K562 (cell line): Measurements from ENCODE around the gene TMED4. TPM values are rescaled to one million over a fixed set of nuclear protein-coding genes. Genes with fewer than 3 reads are reported as not detected.

Experiments
- ARID1B ChIP-seq: fragments of 450-650 bp; IDR thresholded peaks from 2 replicates; pipeline ENCODE4 v1.6.1; 2016; ENCODE audit warnings: antibody characterized with exemption, mild to moderate bottlenecking, inconsistent platforms
- ATF7 ChIP-seq: fragments of 450-650 bp; IDR thresholded peaks from 2 replicates; pipeline ENCODE4 v1.7.1; 2014; ENCODE audit warnings: mild to moderate bottlenecking, moderate library complexity
- BRD4 ChIP-seq: fragments of 200-600 bp; sonication (generic); IDR thresholded peaks from 2 replicates; pipeline ENCODE4 v1.6.1; 2017; ENCODE audit warnings: inconsistent platforms
- CHCHD3 ChIP-seq: fragments of 250-450 bp; sonication (Bioruptor Pico); IDR thresholded peaks from 2 replicates; pipeline ENCODE4 v2.1.2; 2022; ENCODE audit warnings: mild to moderate bottlenecking
- ELF4 ChIP-seq: fragments of 450-650 bp; formaldehyde crosslinking; IDR thresholded peaks from 2 replicates; pipeline ENCODE4 v1.4.0; 2022; ENCODE audit warnings: missing genetic modification characterization
- ERF ChIP-seq: fragments of 450-650 bp; formaldehyde crosslinking; IDR thresholded peaks from 2 replicates; pipeline ENCODE4 v1.4.0; 2020; ENCODE audit warnings: mild to moderate bottlenecking, mixed read lengths
- ETV5 ChIP-seq: sonication (generic); formaldehyde crosslinking; IDR thresholded peaks from 2 replicates; pipeline ENCODE4 v1.4.0; 2020; ENCODE audit warnings: low read depth, mild to moderate bottlenecking, missing genetic modification reagents
- FOXM1 ChIP-seq, 2 experiments: fragments of 450-650 bp in 1 of 2; sonication (generic) in 1 of 2; formaldehyde crosslinking in 1 of 2; IDR thresholded peaks; 2 replicates each; pipeline versions ENCODE4 v1.6.1 to v1.9.0; 2017 to 2022; ENCODE audit warnings: low read depth in 2 of 2, mild to moderate bottlenecking in 2 of 2, missing genetic modification reagents in 1 of 2, moderate library complexity in 1 of 2
- HNRNPLL ChIP-seq: fragments of 200-400 bp; formaldehyde crosslinking; IDR thresholded peaks from 2 replicates; pipeline ENCODE4 v1.6.1; 2017; ENCODE audit warnings: low read length, low read depth, mild to moderate bottlenecking; ENCODE audit not compliant: poor library complexity, severe bottlenecking
- MEF2A ChIP-seq: IDR thresholded peaks from 2 replicates; pipeline ENCODE4 v1.6.1; 2011; ENCODE audit warnings: low read depth, mild to moderate bottlenecking, low read length, moderate library complexity; ENCODE audit not compliant: control insufficient read depth
- MEIS2 ChIP-seq: fragments of 450-650 bp; IDR thresholded peaks from 2 replicates; pipeline ENCODE4 v1.6.1; 2014; ENCODE audit warnings: mild to moderate bottlenecking; ENCODE audit not compliant: partially characterized antibody
- NCOA1 ChIP-seq: fragments of 450-650 bp; IDR thresholded peaks from 2 replicates; pipeline ENCODE4 v1.6.1; 2016; ENCODE audit warnings: low read depth
- NFXL1 ChIP-seq: fragments of 450-650 bp; formaldehyde crosslinking; IDR thresholded peaks from 2 replicates; pipeline ENCODE4 v1.4.0; 2021; ENCODE audit warnings: mild to moderate bottlenecking
- NKRF ChIP-seq: fragments of 450-650 bp; IDR thresholded peaks from 2 replicates; pipeline ENCODE4 v1.6.1; 2016; ENCODE audit warnings: borderline replicate concordance
- TCF3 ChIP-seq: sonication (generic); formaldehyde crosslinking; IDR thresholded peaks from 2 replicates; pipeline ENCODE4 v1.4.0; 2020; ENCODE audit warnings: mild to moderate bottlenecking, missing genetic modification reagents
- U2AF2 ChIP-seq: fragments of 200-400 bp; formaldehyde crosslinking; optimal IDR thresholded peaks from 2 replicates; pipeline ENCODE3; 2017; ENCODE audit warnings: low read depth, mild to moderate bottlenecking, low read length
- ZBTB11 ChIP-seq, 3 experiments: fragments of 200-800 bp in 1 of 3; fragments of 250-450 bp in 1 of 3; fragments of 450-650 bp in 1 of 3; sonication (Bioruptor Pico) in 1 of 3; sonication (Bioruptor generic) in 1 of 3; formaldehyde crosslinking in 1 of 3; IDR thresholded peaks; 2 replicates each; pipeline versions ENCODE4 v1.6.1 to v1.8.0; 2016 to 2022; ENCODE audit warnings: mild to moderate bottlenecking in 2 of 3, missing genetic modification characterization in 2 of 3, missing compliant biosample characterization in 1 of 3, moderate library complexity in 1 of 3
- ZKSCAN1 ChIP-seq: fragments of 150-350 bp; IDR thresholded peaks from 2 replicates; pipeline ENCODE4 v1.6.1; 2016; ENCODE audit warnings: low read depth, low read length
- ZNF174 ChIP-seq: fragments of 250-450 bp; sonication (Bioruptor Pico); IDR thresholded peaks from 2 replicates; pipeline ENCODE4 v1.4.0; 2020; ENCODE audit warnings: mild to moderate bottlenecking
- ZNF431 ChIP-seq: sonication (generic); formaldehyde crosslinking; IDR thresholded peaks from 2 replicates; pipeline ENCODE4 v1.8.0; 2022; ENCODE audit warnings: mild to moderate bottlenecking, missing genetic modification reagents
- polyA plus RNA-seq, 8 experiments: library from polyadenylated mRNA; depleted of rRNA in 4 of 8; stranded (reverse) in 5 of 8; unstranded in 3 of 8; fragments of >200 nt; fragmentation: Nextera tagmentation in 2 of 8; fragmentation: Illumina TruSeq in 1 of 8; extraction: Ambion mirVana in 2 of 8; extraction: Trizol in 1 of 8; gene quantifications; 2 replicates each; pipeline versions ENCODE4 v1.2.1 to v1.2.3, GENCODE V29; 2011 to 2014; ENCODE audit warnings: inconsistent platforms in 1 of 8, missing spikeins in 1 of 8
- total RNA-seq, 7 experiments: library from RNA; depleted of rRNA in 6 of 7; stranded (reverse); fragments of >200 nt in 6 of 7; fragmentation: Illumina TruSeq in 2 of 7; extraction: Trizol in 2 of 7; gene quantifications; 2 replicates each; pipeline versions ENCODE4 v1.2.1 to v1.2.3, GENCODE V29; 2011 to 2021; ENCODE audit warnings: low replicate concordance in 1 of 7
- TF ChIP-seq, protein P1 (sequence below): IDR thresholded peaks from 2 replicates; pipeline ENCODE4 v1.6.1; 2014; ENCODE audit warnings: antibody characterized with exemption

The TMED4 gene
- total and polyA plus RNA-seq, 9 of the 15 experiments (the other 6 are each of a cell fraction or from before 2014, with no cell fraction given): 20.3 to 64.0 (median 42.1) TPM

DNA sequence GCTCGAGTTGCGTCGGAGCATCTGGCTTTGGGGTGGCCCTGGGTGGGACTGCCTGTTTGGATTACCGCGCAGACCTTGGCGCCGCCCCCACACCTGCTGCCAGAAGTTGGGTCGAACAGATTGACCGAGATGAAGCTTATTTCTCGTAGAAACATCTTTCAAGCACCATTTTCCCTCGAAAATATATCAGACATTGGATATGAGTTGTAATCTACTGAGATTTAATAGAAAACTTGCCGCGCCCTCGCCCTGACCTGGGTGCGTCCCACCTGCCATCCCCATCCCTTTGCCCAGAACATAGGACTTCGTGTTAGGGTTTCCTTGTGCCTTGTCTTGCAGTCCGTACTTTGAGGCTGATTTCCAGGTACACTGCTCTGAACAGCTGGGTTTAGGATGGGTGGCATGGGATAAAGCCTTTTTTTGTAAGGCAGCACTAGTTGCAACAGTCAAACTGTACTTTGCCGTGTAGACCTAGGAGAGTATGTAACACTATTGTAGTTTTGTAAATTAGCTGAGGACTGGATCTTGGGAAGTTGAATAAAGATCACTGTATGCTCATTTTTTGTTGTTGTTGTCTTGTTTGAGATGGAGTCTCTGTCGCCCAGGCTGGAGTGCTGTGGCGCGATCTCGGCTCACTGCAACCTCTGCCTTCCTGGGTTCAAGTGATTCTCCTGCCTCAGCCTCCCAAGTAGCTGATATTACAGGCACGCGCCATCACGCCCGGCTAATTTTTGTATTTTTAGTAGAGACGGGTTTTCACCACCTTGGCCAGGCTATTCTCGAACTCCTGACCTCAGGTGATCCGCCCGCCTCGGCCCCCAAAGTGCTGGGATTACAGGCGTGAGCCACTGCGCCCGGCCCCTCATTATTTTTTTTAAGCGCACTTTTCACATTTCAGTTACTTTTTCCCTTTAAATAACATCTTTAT lies 25.4 kb upstream of the TMED4 start (continued):
- peak; percentile 54 for TF ChIP-seq NKRF
- no peak for TF ChIP-seq NCOA1
- TF ChIP-seq HNRNPLL: no peak
- TF ChIP-seq, protein P1, sequence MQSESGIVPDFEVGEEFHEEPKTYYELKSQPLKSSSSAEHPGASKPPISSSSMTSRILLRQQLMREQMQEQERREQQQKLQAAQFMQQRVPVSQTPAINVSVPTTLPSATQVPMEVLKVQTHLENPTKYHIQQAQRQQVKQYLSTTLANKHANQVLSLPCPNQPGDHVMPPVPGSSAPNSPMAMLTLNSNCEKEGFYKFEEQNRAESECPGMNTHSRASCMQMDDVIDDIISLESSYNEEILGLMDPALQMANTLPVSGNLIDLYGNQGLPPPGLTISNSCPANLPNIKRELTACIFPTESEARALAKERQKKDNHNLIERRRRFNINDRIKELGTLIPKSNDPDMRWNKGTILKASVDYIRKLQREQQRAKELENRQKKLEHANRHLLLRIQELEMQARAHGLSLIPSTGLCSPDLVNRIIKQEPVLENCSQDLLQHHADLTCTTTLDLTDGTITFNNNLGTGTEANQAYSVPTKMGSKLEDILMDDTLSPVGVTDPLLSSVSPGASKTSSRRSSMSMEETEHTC: no peak
- no peak for TF ChIP-seq ATF7
- no peak for TF ChIP-seq BRD4
- no peak for TF ChIP-seq ARID1B
- TF ChIP-seq MEF2A: no peak
- TF ChIP-seq CHCHD3 (CRISPR knock-in tag): 0 out of 2 replicates have a peak, but pooled peaks have one; percentile 6
- TF ChIP-seq ZBTB11 (CRISPR knock-in tag; IDR thresholded peaks at IDR 0.05): no peak
- 0 out of 2 replicates have a peak, but pooled peaks have one; percentile 9 for TF ChIP-seq TCF3 (CRISPR knock-in tag)
- TF ChIP-seq ETV5: no peak
- TF ChIP-seq ERF (CRISPR knock-in tag): 0 out of 2 replicates have a peak, but pooled peaks have one; percentile 43
- no peak for TF ChIP-seq NFXL1
- TF ChIP-seq ELF4 (CRISPR knock-in tag): no peak
- TF ChIP-seq ZNF431 (CRISPR knock-in tag): no peak; the same call in 1 of the 2 replicates
- TF ChIP-seq MEIS2: no peak
- TF ChIP-seq FOXM1 (IDR thresholded peaks at IDR 0.05; ENCODE audit: low read depth): no peak
- peak; percentile 56; the same call in 1 of the 2 replicates for TF ChIP-seq FOXM1 (CRISPR knock-in tag; IDR thresholded peaks at IDR 0.05; ENCODE audit: low read depth)
- no peak for TF ChIP-seq U2AF2
- TF ChIP-seq ZKSCAN1: no peak
- no peak for TF ChIP-seq ZNF174
